ENCODE measurements around the gene NDUFA11. TPM values are rescaled to one million over a fixed set of nuclear protein-coding genes. Genes with fewer than 3 reads are reported as not detected.
A peak's percentile ranks its signal among the peaks of the same experiment; 100 is the strongest.

NDUFA11 gene
- total and polyA plus RNA-seq, 2 of the 13 experiments (the other 11 are each of a cell fraction or from before 2014, with no cell fraction given) = 286 to 378 TPM

- peak; percentile 83; the same call in 1 of the 2 replicates for TF ChIP-seq MEIS2 (CRISPR knock-in tag; IDR thresholded peaks at IDR 0.05)
- no peak for TF ChIP-seq NAIF1 (CRISPR knock-in tag; IDR thresholded peaks at IDR 0.05; ENCODE audit: borderline replicate concordance)
- no peak for TF ChIP-seq LBX2 (CRISPR knock-in tag; IDR thresholded peaks at IDR 0.05; ENCODE audit: borderline replicate concordance)
- peak; percentile 99 for TF ChIP-seq MED1 (CRISPR knock-in tag; IDR thresholded peaks at IDR 0.05)
- no peak for TF ChIP-seq ZNF354B (CRISPR knock-in tag; IDR thresholded peaks at IDR 0.05)
- TF ChIP-seq ZNF782 (CRISPR knock-in tag; IDR thresholded peaks at IDR 0.05; ENCODE audit: borderline replicate concordance) = peak; percentile 57; the same call in 1 of the 2 replicates
- TF ChIP-seq CENPX (CRISPR knock-in tag; IDR thresholded peaks at IDR 0.05) = no peak
- TF ChIP-seq ZIK1 (CRISPR knock-in tag; IDR thresholded peaks at IDR 0.05; ENCODE audit: borderline replicate concordance, low read depth) = peak; percentile 62; the same call in 1 of the 2 replicates
- no peak; the same call in 1 of the 2 replicates for TF ChIP-seq ZBTB46 (CRISPR knock-in tag; IDR thresholded peaks at IDR 0.05; ENCODE audit: borderline replicate concordance)
- TF ChIP-seq ZNF879 (CRISPR knock-in tag; IDR thresholded peaks at IDR 0.05) = no peak
- TF ChIP-seq BCL3 (CRISPR knock-in tag; IDR thresholded peaks at IDR 0.05) = no peak
- TF ChIP-seq HNF4A (CRISPR knock-in tag; IDR thresholded peaks at IDR 0.05) = peak; percentile 98
- no peak for TF ChIP-seq ISX (CRISPR knock-in tag; conservative IDR thresholded peaks at IDR 0.05)
- TF ChIP-seq ZNF737 (CRISPR knock-in tag; IDR thresholded peaks at IDR 0.05; ENCODE audit: borderline replicate concordance) = no peak
- TF ChIP-seq SYNCRIP (IDR thresholded peaks at IDR 0.05; ENCODE audit: insufficient read depth, low read depth, low read length) = no peak
- no peak for TF ChIP-seq MED13 (CRISPR knock-in tag; IDR thresholded peaks at IDR 0.05)
- TF ChIP-seq GATA4 (IDR thresholded peaks at IDR 0.05; ENCODE audit: borderline replicate concordance, low read depth) = no peak; the same call in 1 of the 2 replicates
- peak; percentile 95 for TF ChIP-seq AHR (CRISPR knock-in tag; IDR thresholded peaks at IDR 0.05)
- peak; percentile 98 for TF ChIP-seq FOXP4 (CRISPR knock-in tag; IDR thresholded peaks at IDR 0.05)
- TF ChIP-seq TSC22D2 (CRISPR knock-in tag; IDR thresholded peaks at IDR 0.05; ENCODE audit: borderline replicate concordance) = peak; percentile 72; the same call in 1 of the 2 replicates
- no peak for TF ChIP-seq PLRG1 (conservative IDR thresholded peaks at IDR 0.05)
- no peak for TF ChIP-seq MBNL3 (CRISPR knock-in tag; conservative IDR thresholded peaks at IDR 0.05)
- TF ChIP-seq ZNF784 (CRISPR knock-in tag; IDR thresholded peaks at IDR 0.05; ENCODE audit: borderline replicate concordance) = peak; percentile 84
- peak; percentile 77 for TF ChIP-seq ZNF580 (CRISPR knock-in tag; IDR thresholded peaks at IDR 0.05; ENCODE audit: borderline replicate concordance, low read depth)
- 0 out of 2 replicates have a peak, but pooled peaks have one; percentile 30 for TF ChIP-seq ZNF709 (CRISPR knock-in tag; IDR thresholded peaks at IDR 0.05)
- peak; percentile 98 for TF ChIP-seq HDAC2 (CRISPR knock-in tag; IDR thresholded peaks at IDR 0.05)
These were observed 32.6 kb downstream of the NDUFA11 start (continued) for GRCh38 chr19:5870986-5871394.
